ENCODE data around the gene IKZF1.

The IKZF1 gene

DNA sequence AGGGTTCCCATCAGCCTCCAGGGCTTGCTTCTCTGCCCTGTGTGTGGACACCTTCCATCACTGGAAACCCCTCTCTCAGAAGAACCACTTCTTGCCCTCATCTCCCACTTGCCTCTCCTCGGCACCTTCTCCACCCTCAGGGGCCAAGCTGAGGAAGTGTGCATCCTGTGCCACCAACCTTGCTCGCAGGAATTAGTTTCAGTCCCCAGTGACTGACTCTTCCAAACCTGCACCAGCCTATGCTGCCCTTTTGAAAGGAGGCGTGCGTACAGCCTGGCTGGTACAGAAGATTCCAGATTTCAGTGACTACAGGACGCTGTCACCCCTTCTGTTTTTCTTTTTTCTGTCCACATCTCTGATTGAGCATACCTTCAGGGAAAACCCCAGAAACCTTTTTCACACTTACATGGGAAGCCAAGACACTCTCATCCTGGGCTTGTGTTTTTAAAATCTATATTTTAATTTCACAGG, 67.1 kb downstream of the IKZF1 start:
- no peak for DNase-seq (ENCODE audit: low read depth, low spot score)

DNA sequence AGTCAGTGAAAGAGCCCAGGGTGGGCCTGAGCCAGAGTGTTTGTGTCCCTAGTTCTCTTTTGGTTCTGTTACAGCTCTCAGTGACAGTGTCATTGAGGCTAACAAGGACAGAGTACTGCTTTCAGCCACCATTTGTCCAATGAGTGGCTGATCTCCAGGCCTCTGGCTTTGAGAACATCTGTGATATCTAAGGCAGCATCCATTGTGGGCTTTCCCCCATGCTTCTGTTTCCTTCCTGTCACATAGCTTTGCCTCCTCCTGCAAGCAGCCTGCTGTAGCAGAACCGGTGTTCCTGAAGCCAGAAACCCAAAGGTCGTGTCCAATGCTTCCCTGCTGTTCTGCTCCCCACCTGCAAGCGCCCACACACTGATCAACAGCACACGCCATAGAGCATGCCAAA, 68.4 kb downstream of the IKZF1 start:
- DNase-seq (ENCODE audit: low read depth, low spot score): no peak

DNA sequence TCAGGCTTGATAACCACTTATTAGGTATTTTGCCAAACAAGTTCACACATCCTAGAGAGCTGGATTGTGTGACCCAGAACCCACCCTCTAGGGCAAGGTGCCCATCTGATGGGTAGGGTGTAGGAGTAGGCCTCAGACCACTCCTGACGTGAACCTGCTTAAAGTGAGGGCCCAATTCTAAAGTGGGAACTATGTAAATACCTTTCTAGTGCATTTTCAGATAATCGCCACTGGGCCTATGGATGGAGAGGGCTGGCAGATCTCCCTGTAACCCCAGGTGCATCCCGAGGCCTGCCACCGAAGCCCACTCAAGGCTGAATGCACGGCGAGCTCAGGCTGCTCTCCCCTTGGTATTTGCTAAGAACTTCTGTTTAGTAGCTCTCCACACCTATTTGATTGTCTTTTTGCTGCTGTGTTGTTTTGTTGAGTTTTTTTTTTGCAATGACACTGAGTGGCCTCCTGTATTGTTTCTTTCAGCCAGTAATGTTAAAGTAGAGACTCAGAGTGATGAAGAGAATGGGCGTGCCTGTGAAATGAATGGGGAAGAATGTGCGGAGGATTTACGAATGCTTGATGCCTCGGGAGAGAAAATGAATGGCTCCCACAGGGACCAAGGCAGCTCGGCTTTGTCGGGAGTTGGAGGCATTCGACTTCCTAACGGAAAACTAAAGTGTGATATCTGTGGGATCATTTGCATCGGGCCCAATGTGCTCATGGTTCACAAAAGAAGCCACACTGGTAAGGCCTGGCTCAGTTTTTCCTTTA, 71.7 kb downstream of the IKZF1 start:
- DNase-seq (ENCODE audit: low read depth, low spot score): no peak

DNA sequence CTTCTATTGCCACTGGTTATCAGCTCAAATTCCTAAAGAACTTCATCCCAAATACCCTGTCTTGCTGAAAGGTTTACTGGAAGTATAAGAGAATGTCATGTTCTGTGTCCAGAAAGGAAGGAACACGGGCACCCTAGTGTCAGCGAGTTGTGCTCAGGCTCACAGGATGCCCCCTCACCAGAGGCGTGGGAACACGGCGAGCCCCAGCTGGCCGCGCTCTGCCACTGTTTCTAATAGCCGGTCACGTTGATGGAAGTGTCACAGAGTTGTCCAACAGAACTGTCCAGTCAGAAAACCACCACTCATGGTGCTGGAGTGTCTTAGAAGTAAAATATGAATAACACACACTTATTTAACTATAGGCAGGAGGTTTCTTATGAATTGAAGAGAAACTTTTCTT, 72.8 kb downstream of the IKZF1 start:
- no peak for DNase-seq (ENCODE audit: low read depth, low spot score)

DNA sequence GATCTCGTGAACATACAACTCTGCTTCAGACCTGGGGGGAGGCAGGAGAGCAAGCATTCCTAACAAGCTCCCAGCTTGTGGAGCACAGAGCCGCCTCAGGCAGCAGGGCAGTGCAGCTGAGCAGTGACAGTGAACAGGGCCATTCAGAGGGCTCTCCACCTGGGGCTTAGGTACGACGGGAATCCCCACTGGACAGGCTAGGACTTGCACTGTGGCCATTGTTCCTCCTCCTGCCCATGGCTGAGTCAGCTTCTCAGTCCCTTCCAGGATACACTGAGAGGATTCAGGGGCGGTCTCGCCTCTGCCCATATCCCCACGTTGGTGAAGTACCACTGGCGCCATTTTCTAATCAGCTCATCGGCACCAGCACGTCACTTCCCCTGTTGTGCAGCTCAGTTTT, 74.6 kb downstream of the IKZF1 start:
- peak; percentile 73 for DNase-seq (ENCODE audit: low read depth, low spot score)

DNA sequence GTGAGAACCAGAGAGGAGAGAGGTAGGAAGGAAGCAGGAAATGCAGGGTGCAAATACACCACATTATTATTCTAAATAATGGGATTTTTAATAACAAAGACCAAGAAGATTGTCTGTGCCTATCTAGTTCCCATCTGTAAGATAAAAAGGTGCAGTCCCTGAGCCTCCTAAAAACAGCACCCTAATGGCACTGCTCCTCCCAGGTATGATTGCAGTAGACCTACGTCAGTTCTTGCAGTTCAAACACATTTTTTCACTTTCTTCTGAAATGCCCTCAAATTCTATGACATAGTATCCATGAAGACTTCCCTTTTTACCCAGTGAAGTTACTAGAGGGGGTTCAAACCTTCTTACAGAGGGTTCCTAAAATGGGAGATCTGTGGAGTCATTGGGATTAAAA, 75.0 kb downstream of the IKZF1 start:
- DNase-seq (ENCODE audit: low read depth, low spot score): no peak

DNA sequence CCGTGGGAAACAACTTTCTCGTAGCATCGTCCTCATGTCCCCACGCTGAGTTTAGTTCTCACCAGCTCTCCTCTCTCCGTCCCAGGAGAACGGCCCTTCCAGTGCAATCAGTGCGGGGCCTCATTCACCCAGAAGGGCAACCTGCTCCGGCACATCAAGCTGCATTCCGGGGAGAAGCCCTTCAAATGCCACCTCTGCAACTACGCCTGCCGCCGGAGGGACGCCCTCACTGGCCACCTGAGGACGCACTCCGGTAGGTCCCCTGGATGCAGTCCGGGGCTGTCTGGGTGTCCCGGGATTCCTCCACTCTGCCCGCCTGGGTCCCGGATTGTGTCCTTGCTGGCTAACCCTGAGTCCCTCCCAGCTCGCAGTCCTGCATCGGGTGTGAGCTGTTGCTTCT, 77.9 kb downstream of the IKZF1 start:
- no peak for DNase-seq (ENCODE audit: low read depth, low spot score)

DNA sequence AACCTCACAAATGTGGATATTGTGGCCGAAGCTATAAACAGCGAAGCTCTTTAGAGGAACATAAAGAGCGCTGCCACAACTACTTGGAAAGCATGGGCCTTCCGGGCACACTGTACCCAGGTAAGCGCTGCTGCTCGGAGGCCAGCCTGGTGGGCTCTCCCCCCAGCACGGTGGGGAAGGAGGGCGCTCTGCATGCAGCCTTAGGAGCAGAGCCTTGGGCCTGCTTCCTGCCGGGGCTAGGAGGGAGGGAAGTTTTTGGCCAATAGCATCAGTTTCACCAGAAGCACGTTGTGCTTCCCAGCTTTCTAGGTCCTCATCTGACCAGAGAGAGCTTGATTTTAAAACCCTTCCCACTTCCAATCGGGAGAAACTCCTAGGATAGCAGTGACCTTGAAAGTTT, 82.8 kb downstream of the IKZF1 start:
- DNase-seq (ENCODE audit: low read depth, low spot score): no peak

DNA sequence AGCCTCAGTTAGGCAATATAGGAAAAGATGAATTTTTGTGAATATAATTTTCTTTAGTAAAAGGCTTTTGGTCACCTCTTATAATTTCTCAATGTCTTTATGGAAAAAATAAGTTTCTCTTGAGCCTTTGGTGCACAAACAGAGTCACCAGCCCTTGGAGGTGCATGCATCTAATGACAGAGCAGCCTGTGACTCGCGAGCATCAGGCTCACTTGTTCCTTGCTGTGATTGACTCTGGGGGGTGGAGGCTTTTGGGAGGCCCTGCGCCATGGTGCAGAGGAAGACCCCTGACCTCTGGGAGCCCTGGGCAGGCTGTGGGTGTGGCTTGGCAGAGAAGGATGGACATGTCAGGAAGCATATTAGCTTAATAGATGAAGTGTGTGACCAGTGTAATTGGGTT, 85.4 kb downstream of the IKZF1 start:
- no peak for DNase-seq (ENCODE audit: low read depth, low spot score)

DNA sequence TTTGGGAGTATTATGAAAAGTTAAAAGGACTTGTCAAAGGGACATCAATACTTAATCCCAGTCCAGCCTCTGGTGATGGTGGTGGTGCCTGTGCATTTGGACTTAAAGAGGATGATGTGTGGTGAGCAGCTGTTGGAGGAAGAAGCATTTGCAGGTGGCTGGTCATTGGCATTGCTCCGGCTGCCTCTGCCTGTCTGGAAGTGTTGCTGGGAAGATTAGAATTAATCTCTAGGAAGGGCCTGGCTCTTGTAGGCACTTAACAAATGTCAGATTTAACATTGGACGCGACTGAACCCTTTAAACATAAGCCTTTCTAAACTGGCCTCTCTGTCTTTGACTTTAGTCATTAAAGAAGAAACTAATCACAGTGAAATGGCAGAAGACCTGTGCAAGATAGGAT, 86.9 kb downstream of the IKZF1 start:
- no peak for DNase-seq (ENCODE audit: low read depth, low spot score)

DNA sequence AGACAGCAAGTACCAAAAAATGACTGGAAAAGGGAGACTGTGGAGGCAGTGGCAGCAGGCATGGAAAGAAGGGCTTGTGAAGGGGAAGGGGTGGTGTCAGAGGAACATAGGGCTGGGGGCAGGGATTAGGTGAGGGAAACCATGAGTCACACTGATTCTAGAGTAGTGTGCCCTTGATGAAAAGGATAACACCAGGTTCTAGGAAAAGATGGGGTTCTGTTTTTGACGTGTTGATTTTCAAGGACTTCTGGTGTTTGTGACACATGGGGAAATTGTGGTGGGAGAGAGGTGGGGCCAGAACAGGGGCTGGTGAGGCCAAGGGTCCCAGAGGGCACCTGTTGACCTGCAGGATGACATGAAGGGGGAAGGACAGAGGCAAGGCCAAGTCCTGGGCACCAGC, 88.6 kb downstream of the IKZF1 start:
- DNase-seq (ENCODE audit: low read depth, low spot score): no peak

DNA sequence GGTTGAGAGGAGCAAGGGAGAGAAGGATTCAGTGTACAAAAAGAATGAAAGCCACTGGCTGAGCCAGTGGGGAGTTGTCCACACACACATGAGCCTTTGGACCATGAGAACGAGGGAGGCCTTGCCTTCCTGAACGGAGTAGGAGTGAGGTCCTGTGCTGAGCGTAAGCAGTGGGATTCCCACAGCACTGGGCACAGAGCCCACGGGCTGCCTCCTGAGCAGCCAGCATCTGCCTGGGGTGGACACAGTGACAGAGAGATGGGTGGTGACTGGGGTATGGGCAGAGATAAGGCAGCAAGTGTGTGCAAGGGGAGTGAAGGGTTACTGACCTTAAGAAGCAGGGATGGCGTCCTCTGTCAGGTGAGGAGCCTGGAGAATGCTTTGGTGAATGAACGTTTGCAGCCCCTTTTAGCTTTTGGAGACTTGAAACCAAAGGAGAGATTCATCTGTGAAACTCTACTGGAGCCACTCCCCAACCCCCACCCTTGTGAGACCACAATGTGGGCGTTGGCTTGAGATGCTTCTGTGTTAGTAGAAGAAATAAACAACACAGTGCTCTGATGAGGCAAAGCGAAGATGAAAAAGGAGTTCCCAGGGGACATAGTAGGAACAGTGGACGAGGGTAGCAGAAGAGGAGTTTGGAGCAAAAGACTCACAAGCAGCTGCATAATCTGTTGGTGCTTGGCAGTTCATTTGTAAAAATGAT, 89.2 kb downstream of the IKZF1 start:
- DNase-seq (ENCODE audit: low read depth, low spot score): no peak

DNA sequence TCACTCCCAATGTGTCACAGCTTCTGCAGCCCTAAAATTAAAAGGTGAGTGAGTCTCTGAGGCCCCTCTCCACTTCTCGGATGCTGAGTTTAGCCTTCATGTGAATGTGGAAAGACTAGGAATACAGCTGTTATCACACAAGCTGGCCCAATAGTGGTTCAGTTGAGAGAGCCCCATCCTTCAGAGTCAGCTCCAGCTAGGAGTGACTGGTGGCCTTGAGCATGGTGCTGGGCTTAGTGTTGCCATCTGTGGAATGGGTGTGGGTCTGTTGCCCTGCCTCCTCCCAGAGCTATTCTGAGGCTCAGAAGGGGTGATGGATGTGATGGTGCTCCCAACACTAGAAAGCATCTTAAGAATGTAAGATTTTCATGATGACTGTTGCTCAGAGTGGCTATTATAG, 89.8 kb downstream of the IKZF1 start:
- DNase-seq (ENCODE audit: low read depth, low spot score): no peak

DNA sequence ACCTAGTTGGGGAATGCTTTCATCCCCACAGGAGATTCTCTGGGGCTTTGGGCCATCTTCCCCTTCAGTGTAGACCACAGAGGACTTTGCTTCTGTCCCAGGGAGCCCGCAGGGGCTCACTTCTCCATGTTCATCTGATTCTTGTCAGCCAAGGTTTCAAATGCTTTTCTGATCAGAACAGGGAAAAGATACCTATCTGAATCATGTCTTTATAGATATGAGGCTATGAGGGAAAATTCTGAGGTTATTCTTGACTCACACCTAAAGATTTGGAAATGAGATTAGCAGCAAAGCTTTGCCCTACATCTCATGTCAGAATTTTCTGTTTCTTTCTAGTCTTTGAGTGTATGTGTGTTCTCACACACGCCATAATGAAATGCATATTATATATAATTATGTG, 92.3 kb downstream of the IKZF1 start:
- DNase-seq (ENCODE audit: low read depth, low spot score): no peak

DNA sequence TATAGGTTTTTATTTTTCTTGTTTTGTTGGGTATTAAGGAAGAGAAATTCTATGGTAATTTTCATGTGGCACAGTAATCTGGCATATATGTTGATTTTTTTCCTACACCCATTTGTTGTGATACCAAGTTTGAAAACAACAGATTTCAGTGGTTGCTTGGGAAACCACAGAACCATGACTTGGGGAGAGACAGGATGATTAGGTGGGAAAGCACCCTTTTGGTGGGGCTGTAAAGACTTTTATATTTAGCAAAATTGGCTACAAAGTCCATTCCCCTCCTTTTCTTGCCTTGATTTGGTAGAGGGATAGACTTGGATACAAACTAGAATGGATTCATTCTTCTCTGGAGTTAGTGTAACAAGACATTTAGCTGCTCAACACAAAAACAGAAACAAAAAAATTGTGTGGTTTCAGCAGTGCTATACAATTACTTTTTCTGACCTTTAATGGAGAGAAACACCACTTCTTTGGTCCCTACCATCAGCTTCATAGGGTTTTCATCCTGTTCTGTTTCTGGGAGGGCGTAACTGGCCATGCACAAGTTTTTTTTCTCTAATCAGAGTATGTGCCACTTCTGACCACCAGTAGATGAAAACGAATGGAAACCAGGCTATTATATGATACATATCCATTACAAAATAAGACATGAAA, 92.9 kb downstream of the IKZF1 start:
- DNase-seq (ENCODE audit: low read depth, low spot score): no peak

DNA sequence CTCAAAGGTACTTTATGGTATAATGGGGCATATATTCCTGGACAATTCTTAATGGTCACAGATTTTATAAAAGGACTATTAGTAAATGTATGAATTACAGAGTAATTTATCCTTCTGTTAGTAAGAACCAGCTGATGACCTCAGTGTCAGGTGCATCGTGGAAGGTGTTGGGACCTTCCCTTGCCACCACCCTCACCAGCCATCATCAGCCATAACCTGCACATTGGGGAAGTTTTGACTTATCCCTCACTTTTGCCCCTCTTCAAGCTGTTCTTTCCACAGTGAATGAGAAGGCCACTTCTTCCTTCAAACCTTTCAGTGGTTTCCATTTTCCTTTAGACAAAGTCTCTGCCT, 93.4 kb downstream of the IKZF1 start:
- no peak for DNase-seq (ENCODE audit: low read depth, low spot score)

DNA sequence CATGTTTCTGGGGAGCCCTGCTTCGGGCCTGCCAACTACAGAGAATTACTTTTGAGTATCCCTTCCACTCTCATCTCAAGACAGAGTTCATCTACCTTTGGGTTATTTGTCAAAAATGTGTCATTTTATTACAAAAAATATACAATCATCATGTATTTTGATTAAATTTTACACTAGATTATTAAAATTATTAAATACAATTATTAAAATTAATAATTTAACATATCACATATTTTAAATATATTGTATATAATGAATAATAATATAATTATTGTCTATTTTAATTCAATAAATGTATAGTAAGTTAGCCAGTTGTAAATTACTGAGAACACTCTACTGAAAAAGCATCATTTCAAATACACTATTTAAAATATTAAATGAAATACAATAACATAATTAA, 94.7 kb downstream of the IKZF1 start:
- DNase-seq (ENCODE audit: low read depth, low spot score): no peak

DNA sequence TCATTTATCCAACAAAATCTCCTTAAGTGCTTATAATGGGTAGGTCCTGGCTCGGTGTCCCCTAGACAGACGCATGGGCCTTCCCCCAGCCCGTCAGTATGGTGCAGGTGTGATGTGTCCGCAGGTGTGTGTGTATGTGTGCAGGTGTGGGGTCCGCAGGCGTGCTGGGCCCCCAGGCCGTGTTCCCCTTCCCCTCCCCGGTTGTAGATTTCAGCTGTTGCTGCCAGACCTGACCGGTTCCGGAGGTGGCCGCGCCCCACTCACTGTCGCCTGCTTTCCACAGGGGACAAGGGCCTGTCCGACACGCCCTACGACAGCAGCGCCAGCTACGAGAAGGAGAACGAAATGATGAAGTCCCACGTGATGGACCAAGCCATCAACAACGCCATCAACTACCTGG, 95.1 kb downstream of the IKZF1 start:
- DNase-seq (ENCODE audit: low read depth, low spot score): no peak

DNA sequence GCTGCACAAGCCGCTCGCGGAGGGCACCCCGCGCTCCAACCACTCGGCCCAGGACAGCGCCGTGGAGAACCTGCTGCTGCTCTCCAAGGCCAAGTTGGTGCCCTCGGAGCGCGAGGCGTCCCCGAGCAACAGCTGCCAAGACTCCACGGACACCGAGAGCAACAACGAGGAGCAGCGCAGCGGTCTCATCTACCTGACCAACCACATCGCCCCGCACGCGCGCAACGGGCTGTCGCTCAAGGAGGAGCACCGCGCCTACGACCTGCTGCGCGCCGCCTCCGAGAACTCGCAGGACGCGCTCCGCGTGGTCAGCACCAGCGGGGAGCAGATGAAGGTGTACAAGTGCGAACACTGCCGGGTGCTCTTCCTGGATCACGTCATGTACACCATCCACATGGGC, 95.6 kb downstream of the IKZF1 start:
- no peak for DNase-seq (ENCODE audit: low read depth, low spot score)

DNA sequence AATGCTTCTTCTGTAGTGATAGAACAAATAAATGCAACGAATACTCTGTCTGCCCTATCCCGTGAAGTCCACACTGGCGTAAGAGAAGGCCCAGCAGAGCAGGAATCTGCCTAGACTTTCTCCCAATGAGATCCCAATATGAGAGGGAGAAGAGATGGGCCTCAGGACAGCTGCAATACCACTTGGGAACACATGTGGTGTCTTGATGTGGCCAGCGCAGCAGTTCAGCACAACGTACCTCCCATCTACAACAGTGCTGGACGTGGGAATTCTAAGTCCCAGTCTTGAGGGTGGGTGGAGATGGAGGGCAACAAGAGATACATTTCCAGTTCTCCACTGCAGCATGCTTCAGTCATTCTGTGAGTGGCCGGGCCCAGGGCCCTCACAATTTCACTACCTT, 99.9 kb downstream of the IKZF1 start:
- DNase-seq (ENCODE audit: low read depth, low spot score): no peak

DNA sequence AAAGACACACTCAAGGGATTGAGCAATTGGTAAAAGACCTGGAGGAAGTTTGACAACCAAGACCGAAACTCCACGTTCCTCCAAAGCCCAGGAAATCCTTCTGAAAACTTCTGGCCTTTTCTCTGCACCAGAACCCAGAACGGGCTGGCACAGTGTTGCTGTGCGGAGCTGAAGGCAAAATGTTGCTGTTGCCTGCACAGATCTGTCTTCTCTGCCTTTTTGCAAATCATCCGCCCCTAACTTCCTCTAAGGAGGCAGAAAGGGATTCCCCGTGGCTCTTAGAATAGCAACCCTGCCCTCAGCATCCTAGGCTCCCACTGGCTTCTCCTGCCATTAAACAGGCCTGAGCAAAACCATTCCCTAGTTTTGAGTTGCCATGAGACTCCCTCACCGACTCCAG, 100.7 kb downstream of the IKZF1 start:
- DNase-seq (ENCODE audit: low read depth, low spot score): no peak

DNA sequence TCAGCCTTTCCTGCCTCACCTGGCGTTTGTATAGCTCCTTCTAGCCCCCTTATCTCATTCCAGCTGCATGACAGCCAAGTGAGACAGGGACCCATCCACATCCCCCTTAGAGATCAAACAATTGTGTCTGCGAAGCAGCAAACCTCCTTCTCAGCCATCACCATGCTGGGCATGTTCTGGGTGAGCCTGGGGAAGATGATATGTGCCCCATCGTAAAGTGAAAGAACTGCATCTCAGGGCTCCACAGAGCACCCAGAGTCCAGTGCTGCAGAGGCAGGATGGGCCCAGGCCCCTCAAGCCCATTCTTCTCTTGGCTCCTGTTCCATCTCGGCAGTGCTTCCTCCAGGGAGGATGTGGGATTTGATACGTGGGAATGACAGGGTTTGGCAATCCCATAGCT, 102.4 kb downstream of the IKZF1 start:
- DNase-seq (ENCODE audit: low read depth, low spot score): no peak
